IPS-18c (cell line): ENCODE measurements around the gene RPL3.

Experiments
- H3K4me3 ChIP-seq: 2 replicates; pipeline ENCODE4 v1.7.0; 2013; ENCODE audit warnings: low read depth, mild to moderate bottlenecking, low read length, moderate library complexity; ENCODE audit not compliant: insufficient read depth
- H3K9me3 ChIP-seq: one replicate; pipeline ENCODE4 v1.6.1; 2013; ENCODE audit warnings: mild to moderate bottlenecking, low read length, moderate library complexity; ENCODE audit not compliant: control insufficient read depth, insufficient read depth

Gene RPL3

GRCh38 chr22:39309364-39309861 is 10.0 kb downstream of the RPL3 start:
- Histone ChIP-seq H3K9me3 (no peaks in the 10 kb centered on the region), H3K4me3 (no peak overlapping the region)

DNA sequence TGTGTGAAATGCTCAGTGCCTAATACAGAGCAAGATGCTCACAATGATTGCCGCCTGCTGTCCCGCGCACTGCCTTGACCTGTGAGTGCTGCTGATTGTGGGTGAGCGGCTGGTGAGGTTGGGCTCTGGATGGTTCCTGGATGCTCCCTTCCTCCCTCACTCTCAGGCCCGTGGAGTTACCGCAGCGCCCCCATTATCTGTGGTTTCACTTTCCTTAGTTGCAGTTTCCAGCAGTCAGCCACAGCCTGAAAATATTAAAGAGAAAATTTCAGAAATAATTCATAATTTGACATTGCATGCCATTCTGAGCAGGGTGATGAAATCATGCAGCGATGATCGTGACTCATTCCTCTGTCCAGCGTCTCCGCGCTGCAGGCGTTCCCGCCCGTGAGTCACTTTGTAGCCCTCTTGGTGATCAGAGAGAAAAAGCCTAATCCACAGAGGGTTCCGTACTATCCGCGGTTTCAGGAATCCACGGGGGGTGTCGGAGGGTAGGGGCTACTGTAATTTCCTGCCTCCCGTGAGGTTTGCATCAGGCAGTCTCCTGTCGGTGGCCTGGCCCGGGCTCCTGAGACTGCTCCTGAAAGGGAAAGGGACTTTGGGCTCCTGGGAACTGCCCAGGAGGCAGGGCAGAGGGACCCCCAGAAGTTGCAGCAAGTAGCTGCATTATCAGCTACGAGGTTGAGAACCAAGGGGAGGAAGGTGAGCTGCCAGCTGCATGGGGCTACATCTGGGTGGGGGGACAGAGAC is 10.6 kb downstream of the RPL3 start:
- Histone ChIP-seq H3K4me3 (no peak overlapping the region), H3K9me3 (no peaks in the 10 kb centered on the region)

- H3K4me3 ChIP-seq = no peak overlapping the region
- peaks cover 2% of the 10 kb centered on the region for H3K9me3 ChIP-seq
Observed at GRCh38 chr22:39306456-39307361, 12.7 kb downstream of the RPL3 start.

DNA sequence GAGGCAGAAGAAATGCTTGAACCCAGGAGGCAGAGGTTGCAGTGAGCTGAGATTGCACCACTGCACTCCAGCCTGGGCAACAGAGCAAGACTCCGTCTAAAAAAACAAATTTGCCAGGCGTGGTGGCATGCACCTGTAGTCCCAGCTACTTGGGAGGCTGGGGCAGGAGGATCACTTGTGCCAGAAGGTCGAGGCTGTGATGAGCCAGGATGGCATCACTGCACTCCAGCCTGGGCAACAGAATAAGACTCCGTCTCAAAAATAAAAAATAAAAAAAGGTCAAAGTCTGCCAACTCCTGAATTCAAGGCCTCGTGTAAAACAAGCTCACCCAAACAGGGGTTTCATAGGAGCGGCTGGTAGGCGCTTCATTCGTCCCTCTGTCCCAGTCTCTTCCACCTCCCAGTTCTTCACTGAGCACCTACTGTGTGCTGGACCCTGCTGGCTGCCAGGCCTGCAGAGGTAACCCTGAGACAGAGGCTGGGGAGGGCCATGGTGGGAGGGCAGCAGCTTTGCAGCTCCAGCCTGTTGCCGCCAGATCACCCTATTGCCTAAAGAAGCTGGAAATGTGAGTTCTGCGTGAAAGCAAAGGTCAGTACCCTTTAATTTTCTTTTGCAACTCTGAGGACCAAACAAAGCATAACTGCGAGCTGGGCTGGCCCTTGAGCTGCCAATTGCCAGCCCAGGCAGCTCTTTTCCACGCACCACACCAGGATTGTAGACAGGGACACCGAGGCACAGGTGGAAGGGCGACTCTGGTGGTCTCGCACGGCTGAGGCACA is 15.3 kb downstream of the RPL3 start:
- Histone ChIP-seq H3K4me3 (no peak overlapping the region), H3K9me3 (peaks cover 2% of the 10 kb centered on the region)

- no peak overlapping the region for H3K4me3 ChIP-seq
Observed at GRCh38 chr22:39303358-39303757, 16.1 kb downstream of the RPL3 start.

DNA sequence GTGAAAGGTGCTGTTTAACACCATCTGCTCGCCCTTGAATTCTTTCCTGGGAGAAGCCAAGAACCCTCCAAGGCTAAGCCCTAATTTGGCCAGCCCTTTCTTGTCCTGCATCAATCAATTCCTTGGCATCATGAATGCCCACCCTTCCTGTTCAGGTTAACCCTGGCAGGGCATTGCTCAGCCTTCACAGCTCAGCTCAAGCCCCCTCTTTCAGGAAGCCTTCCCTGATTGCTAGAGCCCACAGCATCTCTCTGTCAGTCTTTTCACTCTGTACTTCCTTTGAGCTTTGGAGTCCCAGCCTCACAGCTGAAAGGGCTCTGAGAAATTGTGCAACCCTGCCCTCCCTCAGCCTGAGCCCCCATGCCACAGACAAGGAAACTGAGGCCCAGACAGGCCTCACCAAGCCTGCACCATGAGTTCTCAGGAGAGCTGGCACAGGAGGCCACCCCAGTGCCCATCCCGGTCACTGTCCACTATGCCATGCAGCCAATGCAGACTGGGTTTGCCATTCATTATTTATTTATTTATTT is 16.9 kb downstream of the RPL3 start:
- H3K4me3 ChIP-seq = no peak overlapping the region
- H3K9me3 ChIP-seq = peaks cover 2% of the 10 kb centered on the region

More at GRCh38 chr22:39303358-39303757, 16.1 kb downstream of the RPL3 start:
- peaks cover 2% of the 10 kb centered on the region for H3K9me3 ChIP-seq

GRCh38 chr22:39301926-39302325 is 17.5 kb downstream of the RPL3 start:
- H3K4me3 ChIP-seq = no peak overlapping the region
- H3K9me3 ChIP-seq = peaks cover 2% of the 10 kb centered on the region

- Histone ChIP-seq H3K9me3 (peaks cover 2% of the 10 kb centered on the region), H3K4me3 (no peak overlapping the region)
Observed at GRCh38 chr22:39301108-39301507, 18.3 kb downstream of the RPL3 start.

GRCh38 chr22:39300186-39300830 is 19.1 kb downstream of the RPL3 start:
- H3K4me3 ChIP-seq = no peak overlapping the region
- peaks cover 2% of the 10 kb centered on the region for H3K9me3 ChIP-seq

DNA sequence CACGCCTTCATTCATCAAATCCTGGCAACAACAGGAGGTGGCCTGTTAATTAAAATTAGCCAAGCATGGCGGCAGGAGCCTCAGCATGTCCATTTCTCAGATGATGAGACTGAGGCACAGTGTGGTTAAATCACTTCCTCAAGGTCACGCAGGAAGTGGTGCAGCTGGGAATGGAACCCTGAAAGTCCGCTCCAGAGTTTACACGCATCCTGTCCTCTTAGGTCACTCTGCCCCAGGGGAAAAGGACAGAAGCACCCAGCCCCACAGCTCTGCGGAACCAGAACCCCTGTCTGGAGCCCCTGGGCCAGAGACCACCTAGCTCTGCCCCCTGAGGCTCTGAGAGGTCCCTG is 19.6 kb downstream of the RPL3 start:
- H3K4me3 ChIP-seq = no peak overlapping the region
- peaks cover 2% of the 10 kb centered on the region for H3K9me3 ChIP-seq

- no peak overlapping the region for H3K4me3 ChIP-seq
Observed at GRCh38 chr22:39298241-39298987, 21.0 kb downstream of the RPL3 start.

DNA sequence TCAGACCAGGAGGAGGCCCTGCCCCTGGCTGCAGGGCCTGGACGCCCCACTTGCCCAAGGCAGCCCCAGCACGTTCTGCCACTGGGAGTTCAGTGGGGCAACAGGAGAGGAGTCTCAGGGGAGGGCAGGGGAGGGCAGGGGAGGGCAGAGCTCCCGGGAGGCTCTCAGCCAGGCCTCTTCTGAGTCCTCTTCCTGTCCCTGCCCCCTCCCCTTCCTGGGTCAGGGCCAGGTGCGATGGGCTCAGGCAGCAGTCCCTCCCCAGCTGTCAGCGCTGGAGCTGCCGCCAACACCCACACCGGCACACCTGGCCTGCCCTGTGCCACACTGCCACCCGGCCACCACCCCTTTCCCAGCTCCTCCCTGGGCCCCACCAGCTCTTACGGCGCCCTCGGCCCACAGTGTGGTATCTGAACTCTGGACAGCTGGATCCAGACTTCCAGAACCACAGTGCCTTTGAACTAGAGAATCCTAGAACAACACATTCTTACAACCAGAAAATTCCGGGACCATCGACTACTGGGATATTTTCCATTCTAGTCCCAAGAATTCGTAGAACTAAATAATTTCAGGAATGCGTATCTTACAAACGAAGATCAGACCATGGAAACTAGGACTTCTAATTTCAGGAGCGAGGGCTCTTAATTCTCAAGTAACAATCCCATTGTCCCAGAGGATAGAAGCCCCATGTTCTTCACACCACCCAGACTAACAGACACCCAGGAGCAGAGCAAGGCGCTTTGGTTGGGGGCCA is 21.8 kb downstream of the RPL3 start:
- Histone ChIP-seq H3K9me3 (peaks cover 2% of the 10 kb centered on the region), H3K4me3 (no peak overlapping the region)

More at GRCh38 chr22:39298241-39298987, 21.0 kb downstream of the RPL3 start:
- peaks cover 2% of the 10 kb centered on the region for H3K9me3 ChIP-seq

- peaks cover 2% of the 10 kb centered on the region for H3K9me3 ChIP-seq
- no peak overlapping the region for H3K4me3 ChIP-seq
Observed at GRCh38 chr22:39296981-39297489, 22.4 kb downstream of the RPL3 start.

- no peaks in the 10 kb centered on the region for H3K9me3 ChIP-seq
- no peak overlapping the region for H3K4me3 ChIP-seq
Observed at GRCh38 chr22:39296535-39296934, 22.9 kb downstream of the RPL3 start.
